Stomach (tissue), 9 donors: ENCODE measurements around the gene FBXW8. TPM values are rescaled to one million over a fixed set of nuclear protein-coding genes. Genes with fewer than 3 reads are reported as not detected.

Experiments
- DNase-seq, 2 donors: peaks; one replicate each; pipeline versions ENCODE4 v3.0.0 to v3.0.0-alpha.2; 2013 to 2019
- H3K27ac ChIP-seq, 5 donors: fragments of 200-600 bp in 4 of 5; sonication (generic) in 4 of 5; one replicate each; pipeline ENCODE4 v1.5.1; 2013 to 2019; ENCODE audit warnings: mild to moderate bottlenecking in 1 of 5, moderate library complexity in 1 of 5
- H3K27me3 ChIP-seq, 3 donors: fragments of 200-600 bp; sonication (generic); one replicate each; pipeline ENCODE4 v1.5.1; 2017 to 2019; ENCODE audit warnings: mixed run types in 1 of 3
- H3K36me3 ChIP-seq, 4 donors: fragments of 200-600 bp; sonication (generic); 1 replicate in 3 of 4; 2 replicates in 1 of 4; pipeline ENCODE4 v1.5.1; 2016 to 2019
- H3K4me1 ChIP-seq, 4 donors: fragments of 200-600 bp; sonication (generic); one replicate each; pipeline ENCODE4 v1.5.1; 2016 to 2019
- H3K4me3 ChIP-seq, 4 donors: fragments of 200-600 bp; sonication (generic) in 3 of 4; one replicate each; pipeline ENCODE4 v1.5.1; 2016 to 2019; ENCODE audit warnings: mild to moderate bottlenecking in 1 of 4
- H3K9me3 ChIP-seq, 4 donors: fragments of 200-600 bp; sonication (generic); one replicate each; pipeline ENCODE4 v1.5.1; 2016 to 2019
- CTCF ChIP-seq, 7 experiments: fragments of 450-650 bp in 4 of 7; fragments of 200-600 bp in 3 of 7; sonication (generic) in 3 of 7; IDR thresholded peaks; one replicate each; pipeline ENCODE4 v1.5.1; 2016 to 2019; ENCODE audit warnings: antibody characterized with exemption in 7 of 7, control low read depth in 2 of 7, mild to moderate bottlenecking in 1 of 7
- EP300 ChIP-seq: sonication (generic); formaldehyde crosslinking; IDR thresholded peaks from one replicate; pipeline ENCODE4 v1.6.1; 2017; ENCODE audit warnings: antibody characterized with exemption
- POLR2A ChIP-seq, 4 donors: fragments of 450-650 bp; IDR thresholded peaks; one replicate each; pipeline ENCODE4 v1.6.1; 2016; ENCODE audit warnings: antibody characterized with exemption in 4 of 4, control low read depth in 2 of 4, mild to moderate bottlenecking in 1 of 4, moderate library complexity in 1 of 4
- POLR2AphosphoS5 ChIP-seq, 3 donors: sonication (generic); formaldehyde crosslinking; IDR thresholded peaks; one replicate each; pipeline ENCODE4 v1.6.1; 2016; ENCODE audit warnings: antibody characterized with exemption in 3 of 3
- WGBS, 5 donors: extraction: QIAGEN DNeasy Blood & Tissue Kit in 3 of 5; methylation state at CpG; one replicate each; pipeline versions ENCODE4 v1.1.5 to v1.1.7; 2013 to 2018; 5-methylcytosine and 5-hydroxymethylcytosine counted together
- intact Hi-C: fragments of 100-400 bp; cut with DNase I; formaldehyde crosslinking; loops from one replicate; pipeline ENCODE4 v1.15.1; 2023; ENCODE audit warnings: low total_unique reads
- polyA plus RNA-seq, 3 donors: library from polyadenylated mRNA; stranded (reverse); fragments of 200-250 nt; gene quantifications; one replicate each; pipeline ENCODE4 v1.2.3, GENCODE V29; 2013
- total RNA-seq, 5 donors: library from RNA; depleted of rRNA; stranded (reverse); fragments of >200 nt; gene quantifications; one replicate each; pipeline versions ENCODE4 v1.1.0 to v1.2.3, GENCODE V29; 2014 to 2016
- donor health status: healthy with polysubstance abuse.
- donor health status: Bipolar disorder and iron deficiency.
- donor health status: healthy.

FBXW8 gene
- total and polyA plus RNA-seq, 8 donors = 3.2 to 28.7 (median 6.7) TPM

GRCh38 chr12:117038919-117039318 lies 128.2 kb downstream of the FBXW8 start:
- TF ChIP-seq POLR2A (IDR thresholded peaks at IDR 0.05) (no peak), CTCF (IDR thresholded peaks at IDR 0.05) (no peak), POLR2AphosphoS5 (IDR thresholded peaks at IDR 0.05) (no peak), EP300 (no peak)
- Histone ChIP-seq H3K36me3 (peaks cover 0 to 13% (median 0%) of the 10 kb centered on the region in 4 donors), H3K4me1 (peaks cover 25 to 79% (median 39%) of the 10 kb centered on the region in 4 donors), H3K4me3 (no peak overlapping the region), H3K9me3 (no peaks in the 10 kb centered on the region), H3K27ac (peak overlapping the region in 1 of 5 donors; percentile 61), H3K27me3 (no peaks in the 10 kb centered on the region)
- 86 to 93% (median 90%) methylated on average over 24 of the region's 24 CpGs for WGBS, 5 donors
- no peak for DNase-seq
- intact Hi-C loops = no loop called here

- WGBS, 5 donors = 86 to 94% (median 88%) methylated on average over 19 of the region's 19 CpGs
- no peak for DNase-seq
- Histone ChIP-seq H3K4me3 (no peak overlapping the region), H3K9me3 (no peaks in the 10 kb centered on the region), H3K27me3 (no peaks in the 10 kb centered on the region), H3K36me3 (peaks cover 0 to 18% (median 0%) of the 10 kb centered on the region in 4 donors), H3K27ac (peak overlapping the region in 1 of 5 donors; percentile 0), H3K4me1 (peaks cover 15 to 69% (median 29%) of the 10 kb centered on the region in 4 donors)
- TF ChIP-seq EP300 (no peak), CTCF (IDR thresholded peaks at IDR 0.05) (no peak), POLR2AphosphoS5 (IDR thresholded peaks at IDR 0.05) (no peak), POLR2A (IDR thresholded peaks at IDR 0.05) (no peak)
- intact Hi-C loops = no loop called here
Measured at GRCh38 chr12:117039891-117040309, 129.2 kb downstream of the FBXW8 start.

GRCh38 chr12:117040496-117040895 lies 129.7 kb downstream of the FBXW8 start:
- H3K36me3 ChIP-seq = peaks cover 0 to 24% (median 0%) of the 10 kb centered on the region in 4 donors
- H3K4me1 ChIP-seq = peaks cover 10 to 63% (median 24%) of the 10 kb centered on the region in 4 donors
- H3K27me3 ChIP-seq = no peaks in the 10 kb centered on the region
- TF ChIP-seq POLR2A (IDR thresholded peaks at IDR 0.05) (no peak), POLR2AphosphoS5 (IDR thresholded peaks at IDR 0.05) (no peak), EP300 (no peak)
- no peak for DNase-seq
- intact Hi-C loops = no loop called here
- WGBS, 5 donors = 74 to 86% (median 78%) methylated on average over 13 of the region's 13 CpGs
- H3K9me3 ChIP-seq = no peaks in the 10 kb centered on the region
- no peak overlapping the region for H3K27ac ChIP-seq
- no peak overlapping the region for H3K4me3 ChIP-seq

- no peak for TF ChIP-seq POLR2AphosphoS5 (IDR thresholded peaks at IDR 0.05)
- TF ChIP-seq CTCF (IDR thresholded peaks at IDR 0.05) = no peak
- Histone ChIP-seq H3K4me3 (no peak overlapping the region), H3K27ac (peak overlapping the region in 4 of 5 donors; percentile 18 to 60 (median 34)), H3K9me3 (no peaks in the 10 kb centered on the region), H3K27me3 (no peaks in the 10 kb centered on the region), H3K36me3 (peaks cover 0 to 35% (median 4%) of the 10 kb centered on the region in 4 donors), H3K4me1 (peaks cover 4 to 53% (median 21%) of the 10 kb centered on the region in 4 donors)
- no peak for DNase-seq
- intact Hi-C loops = no loop called here
- WGBS, 5 donors = 88 to 97% (median 93%) methylated on average over 5 to 11 of the region's 11 CpGs
Measured at GRCh38 chr12:117041798-117042170, 131.0 kb downstream of the FBXW8 start.

- WGBS, 5 donors = 62 to 75% (median 69%) methylated on average over 20 to 23 of the region's 23 CpGs
Measured at GRCh38 chr12:117042171-117042842, 131.6 kb downstream of the FBXW8 start.

More at GRCh38 chr12:117042171-117042842, 131.6 kb downstream of the FBXW8 start:
- intact Hi-C loops = no loop called here
- Histone ChIP-seq H3K27ac (peak overlapping the region; percentile 12 to 60 (median 26)), H3K4me3 (no peak overlapping the region), H3K36me3 (peaks cover 0 to 41% (median 9%) of the 10 kb centered on the region in 4 donors), H3K9me3 (no peaks in the 10 kb centered on the region), H3K4me1 (peaks cover 4 to 48% (median 20%) of the 10 kb centered on the region in 4 donors), H3K27me3 (no peaks in the 10 kb centered on the region)
- peak in 2 of 3 donors; percentile 65 to 83 for TF ChIP-seq POLR2AphosphoS5 (IDR thresholded peaks at IDR 0.05)
- TF ChIP-seq EP300 = no peak
- DNase-seq = peak; percentile 73 to 87
